Measurements from ENCODE around the gene ZNF641.

DNA sequence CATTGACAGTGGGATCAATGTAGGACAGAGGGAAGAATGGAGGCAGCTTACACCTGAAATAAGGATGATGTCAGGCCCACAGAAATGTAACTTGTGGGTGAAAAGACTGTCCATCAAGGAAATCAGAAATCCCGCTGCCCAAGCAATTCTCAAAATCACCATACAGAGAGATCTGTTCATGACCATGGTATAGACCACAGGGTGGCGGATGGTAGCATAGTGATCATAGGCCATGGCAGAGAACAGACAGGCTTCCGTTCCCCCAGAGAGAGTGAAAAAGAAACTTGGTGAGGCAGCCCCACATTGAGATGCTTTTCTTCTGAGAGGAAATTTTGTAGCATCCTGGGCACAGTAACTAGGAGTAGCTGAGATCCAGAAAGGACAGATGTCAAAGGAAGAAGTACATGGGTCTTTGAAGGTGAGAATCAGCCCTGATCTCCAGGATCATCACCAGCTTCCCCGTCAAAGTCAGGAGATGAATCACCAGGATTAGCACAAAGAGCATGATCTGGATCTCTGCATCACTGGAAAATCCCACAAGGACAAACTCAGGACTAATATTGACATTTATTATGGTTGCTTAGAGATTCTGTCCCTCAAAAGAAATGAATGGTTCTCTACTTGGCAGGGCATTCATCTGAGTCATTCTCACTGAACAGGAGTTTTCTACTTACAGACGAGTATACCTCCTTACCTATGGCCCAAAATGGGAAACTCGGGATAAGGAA, 5.5 kb upstream of the ZNF641 start:
- TF ChIP-seq EZH2phosphoT487 (IDR thresholded peaks at IDR 0.05; ENCODE audit: insufficient read depth, low read depth) (no peak), EZH2 (IDR thresholded peaks at IDR 0.05; ENCODE audit: insufficient read depth, poor library complexity, severe bottlenecking) (no peak)

Data from GM23248 (cell line).